NCI-H1092 treated with DMSO at 0.1 percent for 48 hours (cell line): Measurements from ENCODE around the gene ZKSCAN3.
"Not testable (repeated sequence)": the region's sequence is repeated elsewhere in the genome, so short reads cannot be mapped to it uniquely, and the experiment has no call there.

ENCODE experiments used
- DNase-seq: peaks from one replicate; lab custom pipeline; 2025; lab: John Stamatoyannopoulos, UW

The ZKSCAN3 gene

DNA sequence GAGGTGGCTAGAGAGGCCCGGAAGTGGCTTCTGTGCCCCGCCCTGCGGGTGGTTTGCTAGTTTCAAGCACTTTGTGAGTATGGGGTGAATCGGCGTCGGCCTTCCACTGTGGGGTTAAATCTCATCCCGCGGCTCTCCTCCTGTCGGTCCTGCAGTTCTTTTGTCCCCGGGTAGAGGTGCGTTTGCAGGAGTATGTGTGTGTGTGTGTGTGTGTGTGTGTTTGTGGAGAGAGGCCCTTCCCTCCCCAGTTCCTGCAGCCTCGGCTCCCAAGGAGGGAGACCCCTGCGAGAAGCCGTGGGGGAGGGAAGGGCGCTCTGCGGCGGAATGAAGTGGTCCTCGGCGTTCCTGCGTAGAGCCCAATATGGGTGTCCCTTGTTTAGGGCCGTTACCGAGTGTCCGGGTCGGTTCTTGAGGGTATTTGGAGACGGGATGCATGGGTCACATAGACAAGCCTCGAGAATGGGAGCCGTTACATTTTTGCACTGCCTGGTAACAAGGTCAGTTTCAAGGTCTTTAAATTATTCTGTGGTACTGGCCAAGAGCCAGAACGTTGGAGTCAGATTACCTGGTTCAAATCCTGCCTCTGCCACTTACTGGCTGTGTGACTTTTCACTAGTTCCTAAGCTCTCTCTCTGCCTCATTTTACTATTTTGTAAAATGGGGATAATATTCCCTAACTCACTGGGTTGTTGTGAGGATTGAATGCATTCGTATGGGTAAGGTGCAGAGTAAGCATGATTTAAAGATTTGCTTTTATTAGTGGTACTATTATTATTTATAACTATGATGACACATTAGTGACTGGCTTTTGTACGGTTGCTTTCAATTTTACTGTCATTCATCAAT is at the start of gene ZKSCAN3:
TSS of gene ZKSCAN3 (plus strand) at position 56 of the 846 bp plus-strand sequence. CDS start 9,640 bp downstream, outside the sequence.
- DNase-seq: peak; percentile 75

DNA sequence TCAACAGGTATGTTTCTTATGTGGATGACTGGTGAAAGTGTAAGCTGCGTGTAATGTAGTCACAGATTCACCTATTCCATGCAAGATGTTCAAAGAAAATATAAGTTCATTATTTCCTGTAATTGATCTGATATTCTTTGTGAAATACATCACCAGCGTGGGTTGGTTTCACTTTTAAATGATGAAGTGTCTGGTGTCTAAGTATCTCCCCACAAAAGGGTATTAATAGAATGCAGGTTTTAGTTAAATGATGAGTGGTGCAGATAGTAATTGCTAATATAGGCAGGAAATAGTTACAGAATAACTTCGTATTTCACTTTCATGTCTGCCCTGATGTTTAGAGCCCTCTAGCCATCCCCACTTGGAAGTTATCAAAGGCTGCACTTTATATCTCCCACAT is 46.2 kb upstream of the ZKSCAN3 start:
- DNase-seq: no peak

DNA sequence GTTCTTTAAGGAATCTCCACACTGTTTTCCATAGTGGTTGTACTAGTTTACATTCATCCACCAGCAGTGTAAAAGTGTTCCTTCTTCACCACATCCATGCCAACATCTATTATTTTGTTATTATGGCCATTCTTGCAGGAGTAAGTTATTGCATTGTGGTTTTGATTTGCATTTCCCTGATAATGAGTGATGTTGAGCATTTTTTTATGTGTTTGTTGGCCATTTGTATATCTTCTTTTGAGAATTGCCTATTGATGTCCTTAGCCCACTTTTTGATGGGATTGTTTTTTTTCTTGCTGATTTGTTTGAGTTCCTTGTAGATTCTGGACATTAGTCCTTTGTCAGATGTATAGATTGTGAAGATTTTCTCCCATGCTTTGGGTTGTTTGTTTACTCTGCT is 43.4 kb upstream of the ZKSCAN3 start:
- not testable (repeated sequence) for DNase-seq

GRCh38 chr6:28311139-28311823 is 38.5 kb upstream of the ZKSCAN3 start:
- DNase-seq: no peak

DNA sequence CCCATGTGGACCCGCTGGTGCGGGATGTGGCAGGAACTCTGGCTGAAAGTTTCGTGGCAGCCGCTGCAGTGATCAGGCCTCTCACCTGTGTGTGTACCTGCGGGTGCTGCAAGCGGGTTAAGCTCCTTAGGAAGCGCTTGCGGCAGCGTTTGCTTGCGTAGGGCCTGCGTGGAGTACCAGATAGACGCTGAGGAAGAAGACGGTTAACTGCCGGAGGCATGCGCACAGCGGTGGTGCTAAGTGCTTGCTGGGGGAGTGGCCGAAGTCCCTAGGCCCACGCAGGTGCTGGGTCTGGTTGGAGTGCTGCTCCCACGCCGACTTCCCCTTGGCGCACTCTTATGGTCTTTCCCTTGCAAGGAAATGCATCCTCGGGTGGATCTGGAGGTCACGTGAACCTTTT is 36.8 kb upstream of the ZKSCAN3 start:
- DNase-seq: no peak

- DNase-seq: no peak
These were observed 34.1 kb upstream of the ZKSCAN3 start for GRCh38 chr6:28315628-28316027.

- not testable (repeated sequence) for DNase-seq
These were observed 31.9 kb upstream of the ZKSCAN3 start for GRCh38 chr6:28317866-28318265.

- no peak for DNase-seq
These were observed 27.1 kb upstream of the ZKSCAN3 start for GRCh38 chr6:28322661-28323060.

- no peak for DNase-seq
These were observed 25.8 kb upstream of the ZKSCAN3 start for GRCh38 chr6:28323813-28324424.

GRCh38 chr6:28326371-28326948 is 23.3 kb upstream of the ZKSCAN3 start:
- no peak for DNase-seq

- DNase-seq: no peak
These were observed 19.7 kb upstream of the ZKSCAN3 start for GRCh38 chr6:28330041-28330440.

- no peak for DNase-seq
These were observed 16.7 kb upstream of the ZKSCAN3 start for GRCh38 chr6:28333047-28333446.

GRCh38 chr6:28333599-28334018 is 16.1 kb upstream of the ZKSCAN3 start:
- DNase-seq: no peak

- no peak for DNase-seq
These were observed 15.3 kb upstream of the ZKSCAN3 start for GRCh38 chr6:28334286-28335039.

- no peak for DNase-seq
These were observed 14.6 kb upstream of the ZKSCAN3 start for GRCh38 chr6:28335040-28335563.

DNA sequence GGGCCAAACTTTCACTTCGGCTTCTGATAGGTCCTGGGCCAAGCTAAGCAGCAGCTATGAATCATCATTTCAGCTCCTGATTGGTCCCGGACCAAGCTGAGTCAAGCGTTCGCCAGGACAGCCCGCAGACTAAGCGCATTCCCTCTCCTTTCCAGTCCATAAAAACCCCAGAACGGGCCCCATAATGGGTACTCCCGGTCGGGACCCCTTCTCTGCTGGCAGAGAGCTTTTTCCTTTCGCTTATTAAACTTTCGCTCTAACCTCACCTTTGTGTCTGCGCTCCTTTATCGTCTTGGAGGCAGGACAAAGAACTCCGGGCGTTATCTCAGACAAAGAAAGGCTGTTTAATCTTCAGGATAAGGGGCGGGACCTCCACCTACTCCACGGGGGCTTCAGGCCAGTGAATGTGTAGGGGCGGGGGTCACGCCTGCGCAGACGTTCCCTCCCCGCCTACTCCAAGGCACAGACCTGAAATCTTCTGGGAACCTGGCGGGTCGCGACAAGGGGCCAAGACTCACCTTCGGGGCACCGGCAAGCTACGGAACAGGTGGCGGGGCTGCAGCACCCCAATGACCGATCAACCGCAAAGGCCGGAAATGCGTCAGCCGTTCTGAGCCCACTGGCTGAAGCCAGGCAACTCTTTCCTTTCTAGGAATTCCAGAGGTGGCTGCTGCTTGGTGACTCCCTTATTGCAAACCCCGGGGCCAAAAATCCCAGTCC is 14.0 kb upstream of the ZKSCAN3 start, which contains the start of gene ZSCAN31:
TSS of gene ZSCAN31 (minus strand) at position 585 of the 720 bp plus-strand sequence. CDS start 6,465 bp downstream, outside the sequence.
- DNase-seq: peak; percentile 32

- DNase-seq: no peak
These were observed 13.2 kb upstream of the ZKSCAN3 start for GRCh38 chr6:28336284-28337120.

GRCh38 chr6:28337121-28337520 is 12.6 kb upstream of the ZKSCAN3 start:
- no peak for DNase-seq

- no peak for DNase-seq
These were observed 9.2 kb upstream of the ZKSCAN3 start for GRCh38 chr6:28340310-28341095.
